NAMALWA (cell line): ENCODE data around the gene STUB1.
A peak's percentile ranks its signal among the peaks of the same experiment; 100 is the strongest.

ENCODE experiments used
- DNase-seq: peaks from one replicate; pipeline ENCODE4 v3.0.0-alpha.2; 2015; ENCODE audit warnings: low spot score

Gene STUB1

GRCh38 chr16:679814-680624 is at the start of gene STUB1:
Gene STUB1, plus strand, starts transcription at chr16:680410. Its CDS starts 116 bp downstream, at chr16:680526.
- DNase-seq, result peak; percentile 90

- no peak for DNase-seq
Measured at GRCh38 chr16:630815-631405, 49.3 kb upstream of the STUB1 start, which contains the start of gene WFIKKN1. Gene WFIKKN1, plus strand, starts transcription at chr16:630985. Its CDS starts 269 bp downstream, at chr16:631254.

GRCh38 chr16:631808-632358 is 48.3 kb upstream of the STUB1 start:
- no peak for DNase-seq

- DNase-seq, result no peak
Measured at GRCh38 chr16:632486-633335, 47.5 kb upstream of the STUB1 start.

GRCh38 chr16:633336-634050 is 46.7 kb upstream of the STUB1 start:
- DNase-seq, result no peak

GRCh38 chr16:634051-634670 is 46.0 kb upstream of the STUB1 start:
- no peak for DNase-seq

GRCh38 chr16:634996-635395 is 45.2 kb upstream of the STUB1 start:
- DNase-seq, result no peak

- DNase-seq, result no peak
Measured at GRCh38 chr16:635573-636205, 44.5 kb upstream of the STUB1 start.

- peak; percentile 95 for DNase-seq
Measured at GRCh38 chr16:636206-637080, 43.8 kb upstream of the STUB1 start, which contains the start of gene METTL26. Gene METTL26, minus strand, starts transcription at chr16:636305. Its CDS starts 15 bp downstream, at chr16:636290.

GRCh38 chr16:637081-638018 is 42.9 kb upstream of the STUB1 start:
- no peak for DNase-seq

- no peak for DNase-seq
Measured at GRCh38 chr16:638034-638543, 42.1 kb upstream of the STUB1 start.

GRCh38 chr16:638836-639235 is 41.4 kb upstream of the STUB1 start:
- DNase-seq, result no peak

- DNase-seq, result no peak
Measured at GRCh38 chr16:640614-641013, 39.6 kb upstream of the STUB1 start.

GRCh38 chr16:641326-642188 is 38.7 kb upstream of the STUB1 start, which contains the start of gene MCRIP2:
Gene MCRIP2, plus strand, starts transcription at chr16:641828. Its CDS starts 164 bp downstream, at chr16:641992.
- DNase-seq, result peak; percentile 72

GRCh38 chr16:642189-643049 is 37.8 kb upstream of the STUB1 start:
- DNase-seq, result peak; percentile 42

- no peak for DNase-seq
Measured at GRCh38 chr16:643050-643368, 37.2 kb upstream of the STUB1 start.
